BLaER1 (cell line): ENCODE data around the gene MGAT4A.
"Not testable (repeated sequence)": the region's sequence is repeated elsewhere in the genome, so short reads cannot be mapped to it uniquely, and the experiment has no call there.

Experiments
- H3K27ac ChIP-seq: shearing (Covaris generic); formaldehyde crosslinking; 2 replicates; pipeline ENCODE4 v1.8.1; 2022
- H3K27me3 ChIP-seq: shearing (Covaris generic); formaldehyde crosslinking; 2 replicates; pipeline ENCODE4 v1.8.1; 2022
- H3K36me3 ChIP-seq: shearing (Covaris generic); formaldehyde crosslinking; 2 replicates; pipeline ENCODE4 v1.8.1; 2022
- H3K4me1 ChIP-seq: shearing (Covaris generic); formaldehyde crosslinking; 2 replicates; pipeline ENCODE4 v1.8.1; 2022
- H3K4me2 ChIP-seq: shearing (Covaris generic); formaldehyde crosslinking; 2 replicates; pipeline ENCODE4 v1.8.1; 2022
- H3K4me3 ChIP-seq: shearing (Covaris generic); formaldehyde crosslinking; 2 replicates; pipeline ENCODE4 v1.8.1; 2022
- H3K9ac ChIP-seq: shearing (Covaris generic); formaldehyde crosslinking; 2 replicates; pipeline ENCODE4 v1.8.1; 2022
- H3K9me3 ChIP-seq: shearing (Covaris generic); formaldehyde crosslinking; 2 replicates; pipeline ENCODE4 v1.8.1; 2022
- H4K20me1 ChIP-seq: shearing (Covaris generic); formaldehyde crosslinking; 2 replicates; pipeline ENCODE4 v1.8.1; 2022
- Cebpa-rat ChIP-seq: shearing (Covaris generic); IDR thresholded peaks from 2 replicates; pipeline ENCODE4 v1.8.1; 2022

The MGAT4A gene

DNA sequence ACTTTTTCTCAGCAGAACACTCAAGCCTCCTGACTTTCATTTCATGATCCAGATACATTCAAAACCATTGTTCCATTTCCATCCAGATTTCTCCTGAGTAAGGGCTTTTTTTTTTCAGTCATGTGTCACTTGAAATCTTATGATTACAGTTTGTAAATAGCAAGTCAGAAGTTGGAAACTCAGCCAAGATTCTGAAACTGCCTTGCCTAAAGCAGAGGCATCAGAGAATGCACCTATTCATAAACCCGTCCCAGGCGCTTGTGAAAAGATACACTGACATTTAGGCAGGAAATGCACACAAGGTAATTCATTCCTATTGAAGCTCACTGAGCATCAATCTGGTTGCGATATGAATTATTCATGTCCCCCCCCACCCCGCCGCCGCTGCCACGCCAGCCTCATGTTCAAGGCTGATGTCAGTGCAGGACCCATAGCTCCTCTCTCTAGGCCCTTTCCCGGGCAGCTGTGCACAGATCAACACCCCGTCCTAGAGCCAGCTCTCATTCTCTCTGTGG is 30.4 kb upstream of the MGAT4A start:
- H3K4me2 ChIP-seq: peak overlapping the region; percentile 83
- no peaks in the 10 kb centered on the region for H3K36me3 ChIP-seq
- no peak overlapping the region for H3K9ac ChIP-seq
- H3K4me1 ChIP-seq: peaks cover 100% of the 10 kb centered on the region
- H3K27ac ChIP-seq: peak overlapping the region; percentile 81; the same call in 1 of the 2 replicates
- no peaks in the 10 kb centered on the region for H4K20me1 ChIP-seq
- TF ChIP-seq Cebpa-rat: no peak
- no peak overlapping the region for H3K4me3 ChIP-seq
- no peaks in the 10 kb centered on the region for H3K9me3 ChIP-seq
- no peaks in the 10 kb centered on the region for H3K27me3 ChIP-seq

DNA sequence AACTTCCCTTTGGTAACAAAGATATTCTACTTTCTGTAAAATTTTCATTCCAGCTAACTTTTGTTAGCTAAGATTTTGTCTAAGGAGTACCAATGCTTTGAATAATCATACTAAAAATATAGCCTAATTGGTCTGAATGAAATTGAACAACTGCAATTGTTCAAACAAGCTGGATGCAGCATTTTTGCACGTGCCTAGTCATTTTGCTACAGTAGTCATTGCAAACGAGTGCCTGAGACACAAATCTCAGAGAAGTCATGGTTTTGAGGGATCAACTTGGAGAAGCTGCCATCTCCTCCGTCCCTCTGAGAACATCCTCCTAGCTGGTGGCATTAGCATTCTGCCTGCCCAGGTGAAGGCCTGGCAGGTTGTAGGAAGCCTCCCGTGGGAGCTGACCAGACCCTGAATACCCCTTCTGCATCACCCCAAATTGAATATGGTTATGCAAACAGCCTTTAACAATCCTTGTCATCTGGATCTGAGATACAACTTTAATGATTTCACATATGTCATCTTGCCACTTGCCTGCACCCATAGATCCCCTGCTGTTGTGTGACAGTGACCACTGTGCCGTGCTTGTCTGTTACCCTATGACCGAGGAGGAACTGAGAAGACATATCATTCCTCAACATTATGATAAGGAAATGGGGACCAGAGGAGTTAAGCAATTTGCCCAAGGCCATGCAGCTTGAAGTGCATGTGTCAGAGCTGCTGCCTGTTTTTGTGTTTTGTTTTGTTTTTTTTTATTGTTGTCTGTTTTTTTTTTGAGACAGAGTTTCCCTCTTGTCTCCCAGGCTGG is 29.1 kb upstream of the MGAT4A start:
- Histone ChIP-seq H3K4me1 (peaks cover 90% of the 10 kb centered on the region), H3K36me3 (no peaks in the 10 kb centered on the region), H3K27ac (peak overlapping the region; percentile 81), H3K9ac (0 out of 2 replicates have a peak overlapping the region, but pooled peaks have one; percentile 15), H3K4me3 (peak overlapping the region; percentile 37; the same call in 1 of the 2 replicates), H3K4me2 (peak overlapping the region; percentile 83), H3K9me3 (no peaks in the 10 kb centered on the region), H4K20me1 (no peaks in the 10 kb centered on the region), H3K27me3 (no peaks in the 10 kb centered on the region)
- no peak for TF ChIP-seq Cebpa-rat

DNA sequence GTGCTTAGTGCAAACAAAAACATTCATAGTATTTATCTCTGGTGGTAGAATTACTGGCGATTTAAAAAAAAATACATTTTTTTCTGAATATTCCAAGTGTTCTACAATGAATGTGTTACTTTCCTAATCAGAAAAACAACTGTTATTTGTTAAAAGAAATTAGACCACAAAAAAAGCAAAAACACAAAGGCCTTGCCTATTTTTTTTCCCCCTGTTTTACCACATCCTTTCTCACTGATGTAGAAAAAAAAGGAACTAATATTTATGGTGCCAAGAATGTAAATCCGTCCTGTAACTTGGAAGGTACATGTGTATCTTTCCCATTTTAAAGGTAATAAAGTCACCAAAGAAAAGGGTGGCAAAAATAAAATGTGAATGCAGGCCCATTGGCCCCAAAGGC is 28.4 kb upstream of the MGAT4A start:
- no peaks in the 10 kb centered on the region for H3K36me3 ChIP-seq
- no peak for TF ChIP-seq Cebpa-rat
- H4K20me1 ChIP-seq: no peaks in the 10 kb centered on the region
- H3K9ac ChIP-seq: 0 out of 2 replicates have a peak overlapping the region, but pooled peaks have one; percentile 15
- no peaks in the 10 kb centered on the region for H3K9me3 ChIP-seq
- peak overlapping the region; percentile 37; the same call in 1 of the 2 replicates for H3K4me3 ChIP-seq
- peaks cover 83% of the 10 kb centered on the region for H3K4me1 ChIP-seq
- H3K4me2 ChIP-seq: peak overlapping the region; percentile 83
- H3K27ac ChIP-seq: peak overlapping the region; percentile 81
- H3K27me3 ChIP-seq: no peaks in the 10 kb centered on the region

DNA sequence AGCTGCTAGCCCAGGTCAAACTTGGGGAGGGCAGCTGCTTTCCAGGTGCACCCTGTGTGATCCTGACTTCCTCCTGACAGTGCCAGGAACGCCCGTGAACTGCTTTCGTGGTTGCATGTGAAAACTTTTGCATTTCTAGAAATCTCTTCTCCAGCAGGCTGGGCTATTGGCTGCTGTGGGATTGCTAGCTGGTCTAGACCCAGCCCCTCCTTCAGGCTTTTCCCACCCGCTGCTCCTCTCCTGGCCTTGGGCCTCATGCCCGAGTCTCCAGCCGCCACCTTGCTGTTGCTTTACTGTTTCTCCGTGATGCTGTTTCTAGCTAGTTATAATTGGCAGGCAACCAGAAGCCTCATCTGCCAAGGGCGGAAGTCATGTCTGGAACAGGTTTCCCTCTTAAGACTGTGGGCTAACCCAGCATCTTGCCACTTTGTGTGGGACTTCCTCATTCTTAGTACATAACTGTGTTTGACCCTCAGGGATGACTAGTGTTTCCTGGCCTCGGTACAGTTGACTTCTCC is 27.0 kb upstream of the MGAT4A start:
- no peaks in the 10 kb centered on the region for H3K27me3 ChIP-seq
- peak overlapping the region; percentile 83 for H3K4me2 ChIP-seq
- peaks cover 69% of the 10 kb centered on the region for H3K4me1 ChIP-seq
- H3K27ac ChIP-seq: peak overlapping the region; percentile 81
- H3K36me3 ChIP-seq: no peaks in the 10 kb centered on the region
- H4K20me1 ChIP-seq: no peaks in the 10 kb centered on the region
- no peak for TF ChIP-seq Cebpa-rat
- H3K9me3 ChIP-seq: peaks cover 5% of the 10 kb centered on the region; the same call in 1 of the 2 replicates
- H3K9ac ChIP-seq: peak overlapping the region; percentile 34; the same call in 1 of the 2 replicates
- H3K4me3 ChIP-seq: peak overlapping the region; percentile 37; the same call in 1 of the 2 replicates

DNA sequence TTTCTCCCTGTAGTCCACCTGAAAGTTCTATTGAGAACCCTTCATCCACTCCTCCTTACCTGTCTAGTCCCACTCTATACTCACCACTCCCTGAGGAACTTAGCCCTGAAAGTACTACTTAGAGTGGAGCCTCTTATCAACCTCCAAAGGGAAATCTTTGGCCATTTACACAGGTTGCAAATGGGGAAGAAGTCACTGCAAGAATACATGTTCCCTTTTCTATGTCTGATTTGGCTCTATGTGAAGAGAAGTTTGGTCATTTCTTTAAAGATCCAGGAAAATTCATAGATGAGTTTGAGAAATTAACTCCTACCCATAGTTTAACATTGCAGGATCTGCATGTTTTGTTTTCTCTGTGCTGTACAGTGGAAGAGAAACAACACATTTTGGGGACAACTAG is 22.9 kb upstream of the MGAT4A start:
- H3K4me2 ChIP-seq: no peak overlapping the region
- peaks cover 36% of the 10 kb centered on the region for H3K4me1 ChIP-seq
- no peak for TF ChIP-seq Cebpa-rat
- no peak overlapping the region for H3K4me3 ChIP-seq
- peaks cover 12% of the 10 kb centered on the region; the same call in 1 of the 2 replicates for H3K9me3 ChIP-seq
- H3K27me3 ChIP-seq: no peaks in the 10 kb centered on the region
- no peak overlapping the region for H3K27ac ChIP-seq
- H4K20me1 ChIP-seq: no peaks in the 10 kb centered on the region
- no peaks in the 10 kb centered on the region; the same call in 1 of the 2 replicates for H3K36me3 ChIP-seq
- H3K9ac ChIP-seq: no peak overlapping the region

DNA sequence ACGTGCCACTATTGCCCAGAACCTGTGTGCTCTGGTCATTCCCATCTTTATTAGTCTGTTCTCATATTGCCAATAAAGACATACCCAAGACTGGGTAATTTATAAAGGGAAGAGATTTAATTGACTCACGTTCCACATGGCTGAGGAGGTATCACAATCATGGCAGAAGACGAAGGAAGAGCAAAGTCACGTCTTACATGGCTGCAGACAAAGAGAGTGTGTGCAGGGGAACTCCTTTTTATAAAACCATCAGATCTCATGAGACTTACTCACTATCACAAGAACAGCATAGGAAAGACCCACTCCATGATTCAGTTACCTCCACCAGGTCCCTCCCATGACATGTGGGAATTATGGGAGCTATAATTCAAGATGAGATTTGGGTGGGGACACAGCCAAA is 21.8 kb upstream of the MGAT4A start:
- not testable (repeated sequence) for H3K27me3 ChIP-seq, H3K4me2 ChIP-seq, H3K4me3 ChIP-seq, H3K36me3 ChIP-seq, H3K9ac ChIP-seq, H3K27ac ChIP-seq, H4K20me1 ChIP-seq
- Histone ChIP-seq H3K9me3 (peaks cover 12% of the 10 kb centered on the region; the same call in 1 of the 2 replicates), H3K4me1 (peaks cover 36% of the 10 kb centered on the region)

DNA sequence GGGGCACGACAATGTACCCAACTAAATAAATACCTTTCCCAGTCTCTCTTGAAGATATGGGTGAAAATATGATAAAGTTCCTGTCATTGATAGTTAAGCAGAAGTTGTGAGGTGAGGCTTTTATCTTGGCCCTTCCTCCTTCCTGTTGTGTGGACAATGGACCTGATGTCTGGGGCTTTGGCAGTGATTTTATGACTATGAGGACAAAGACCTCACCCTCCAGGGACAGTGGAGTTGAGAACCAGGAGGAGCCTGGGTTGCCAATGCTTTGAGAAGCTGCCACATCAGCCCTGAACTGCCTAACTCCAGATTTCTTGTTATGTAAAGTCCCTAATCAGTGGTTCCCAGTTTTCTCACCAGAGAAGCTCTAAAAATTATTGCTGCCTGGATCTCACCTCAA is 20.8 kb upstream of the MGAT4A start:
- no peak overlapping the region for H3K4me3 ChIP-seq
- H3K4me2 ChIP-seq: no peak overlapping the region
- peaks cover 12% of the 10 kb centered on the region; the same call in 1 of the 2 replicates for H3K9me3 ChIP-seq
- TF ChIP-seq Cebpa-rat: no peak
- H3K27ac ChIP-seq: no peak overlapping the region
- no peak overlapping the region for H3K9ac ChIP-seq
- no peaks in the 10 kb centered on the region for H3K27me3 ChIP-seq
- H3K4me1 ChIP-seq: peaks cover 27% of the 10 kb centered on the region
- H4K20me1 ChIP-seq: no peaks in the 10 kb centered on the region
- no peaks in the 10 kb centered on the region; the same call in 1 of the 2 replicates for H3K36me3 ChIP-seq

DNA sequence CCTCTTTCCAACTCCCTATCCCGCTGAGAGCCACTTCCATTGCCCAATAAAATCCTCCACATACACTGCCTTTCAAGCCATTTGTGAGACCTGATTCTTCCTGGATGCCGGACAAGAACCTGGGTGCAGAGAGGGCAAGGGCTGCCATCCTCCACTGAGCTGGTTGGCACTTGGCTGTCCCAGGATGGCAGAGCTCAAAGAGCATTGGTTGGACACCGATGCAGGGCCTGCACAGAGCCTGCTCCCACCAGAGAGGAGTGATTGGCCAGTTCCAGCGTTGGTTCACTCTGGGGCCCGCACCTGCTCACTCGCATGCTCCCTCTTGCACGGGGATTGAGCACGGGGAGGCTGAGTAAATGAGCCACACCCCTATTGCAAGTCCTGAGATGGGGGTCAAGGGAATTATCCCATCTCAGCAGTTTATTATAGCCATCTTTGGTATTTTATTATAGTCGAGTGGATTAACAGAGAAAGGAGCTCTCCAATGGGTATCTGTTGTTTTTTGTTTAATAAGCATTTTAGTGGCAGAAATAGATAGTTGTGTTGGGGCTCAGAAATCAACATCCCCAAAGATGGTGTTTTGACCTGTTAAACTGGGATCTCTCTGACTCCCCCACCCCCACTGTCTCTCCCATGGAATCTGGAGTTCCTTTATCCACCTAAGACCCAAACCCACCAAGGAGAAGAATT is 19.8 kb upstream of the MGAT4A start:
- TF ChIP-seq Cebpa-rat: no peak
- Histone ChIP-seq H3K9me3 (peaks cover 12% of the 10 kb centered on the region; the same call in 1 of the 2 replicates), H3K4me2 (no peak overlapping the region), H3K4me3 (no peak overlapping the region), H3K9ac (no peak overlapping the region), H3K36me3 (no peaks in the 10 kb centered on the region; the same call in 1 of the 2 replicates), H4K20me1 (no peaks in the 10 kb centered on the region), H3K27me3 (no peaks in the 10 kb centered on the region), H3K4me1 (peaks cover 20% of the 10 kb centered on the region), H3K27ac (no peak overlapping the region)

DNA sequence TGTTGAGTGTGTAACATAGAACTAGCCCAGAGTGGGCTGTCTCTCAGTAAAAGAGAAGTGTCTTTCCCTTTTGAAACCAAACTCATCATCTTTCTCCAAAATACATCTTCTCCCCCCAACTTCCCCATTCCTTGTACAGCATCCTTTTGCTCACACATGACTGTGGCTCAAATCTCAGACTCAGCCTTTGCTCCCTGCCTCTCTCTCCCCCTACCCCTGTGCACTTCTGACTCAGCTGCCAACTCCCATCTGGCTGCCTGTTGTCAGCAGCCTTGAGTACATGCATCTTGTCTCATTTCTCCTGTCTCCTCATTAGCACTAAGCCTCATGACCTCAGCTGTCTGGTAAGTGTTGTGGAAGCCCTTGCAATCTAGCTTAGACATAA is 18.1 kb upstream of the MGAT4A start:
- no peaks in the 10 kb centered on the region; the same call in 1 of the 2 replicates for H3K36me3 ChIP-seq
- no peaks in the 10 kb centered on the region for H4K20me1 ChIP-seq
- H3K9ac ChIP-seq: no peak overlapping the region
- no peak overlapping the region for H3K4me3 ChIP-seq
- H3K27me3 ChIP-seq: no peaks in the 10 kb centered on the region
- TF ChIP-seq Cebpa-rat: no peak
- H3K4me1 ChIP-seq: peaks cover 21% of the 10 kb centered on the region
- H3K4me2 ChIP-seq: peak overlapping the region; percentile 37; the same call in 1 of the 2 replicates
- H3K9me3 ChIP-seq: peaks cover 12% of the 10 kb centered on the region; the same call in 1 of the 2 replicates
- H3K27ac ChIP-seq: no peak overlapping the region
